Measurements from ENCODE around the gene FSTL4.

- no peak for TF ChIP-seq STAT5B (CRISPR knock-in tag; IDR thresholded peaks at IDR 0.05)
- TF ChIP-seq ZKSCAN1 (IDR thresholded peaks at IDR 0.05; ENCODE audit: low read length): no peak
- TF ChIP-seq ZNF674 (CRISPR knock-in tag; IDR thresholded peaks at IDR 0.05; ENCODE audit: low read depth): no peak
- TF ChIP-seq NR2C2 (CRISPR knock-in tag; IDR thresholded peaks at IDR 0.05; ENCODE audit: borderline replicate concordance): no peak
- no peak for TF ChIP-seq KAT2B (IDR thresholded peaks at IDR 0.05; ENCODE audit: borderline replicate concordance, low read depth, low read length)
- no peak for TF ChIP-seq ZNF124 (CRISPR knock-in tag; IDR thresholded peaks at IDR 0.05)
- no peak for TF ChIP-seq CREB3 (CRISPR knock-in tag; IDR thresholded peaks at IDR 0.05)
- TF ChIP-seq GABPA (IDR thresholded peaks at IDR 0.05; ENCODE audit: low read depth, low read length): no peak
- TF ChIP-seq GABPA (CRISPR knock-in tag; IDR thresholded peaks at IDR 0.05; ENCODE audit: low read depth): no peak
- TF ChIP-seq ZBTB33 (CRISPR knock-in tag; IDR thresholded peaks at IDR 0.05): no peak
- TF ChIP-seq MYC (CRISPR knock-in tag; IDR thresholded peaks at IDR 0.05; ENCODE audit: borderline replicate concordance): no peak
- no peak for TF ChIP-seq KDM1A (CRISPR knock-in tag; IDR thresholded peaks at IDR 0.05)
These were observed 249.9 kb downstream of the FSTL4 start for GRCh38 chr5:133362438-133362837.

Data from HepG2 (cell line).